ENCODE data around the gene STAB2.

The STAB2 gene

DNA sequence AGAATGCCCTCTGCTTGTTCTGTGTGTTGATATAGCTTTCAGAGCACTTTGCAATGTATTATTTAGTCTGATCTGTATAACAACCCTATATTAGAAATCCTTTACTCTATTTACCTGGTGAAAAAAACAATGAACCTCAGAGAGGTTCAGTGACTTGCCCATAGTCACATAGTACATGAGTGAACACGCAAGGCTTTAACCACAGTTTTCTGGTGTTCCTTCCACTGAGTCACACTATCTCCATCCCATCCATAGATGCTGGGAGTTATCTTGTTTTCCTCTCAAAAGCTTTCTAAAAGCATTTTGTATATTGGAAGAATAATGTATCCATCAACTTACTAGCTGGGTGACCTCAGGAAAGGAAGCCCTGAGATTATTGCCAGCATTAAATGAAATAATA, 149.5 kb downstream of the STAB2 start:
- H3K27ac ChIP-seq, result no peak overlapping the region
- TF ChIP-seq, protein P1, sequence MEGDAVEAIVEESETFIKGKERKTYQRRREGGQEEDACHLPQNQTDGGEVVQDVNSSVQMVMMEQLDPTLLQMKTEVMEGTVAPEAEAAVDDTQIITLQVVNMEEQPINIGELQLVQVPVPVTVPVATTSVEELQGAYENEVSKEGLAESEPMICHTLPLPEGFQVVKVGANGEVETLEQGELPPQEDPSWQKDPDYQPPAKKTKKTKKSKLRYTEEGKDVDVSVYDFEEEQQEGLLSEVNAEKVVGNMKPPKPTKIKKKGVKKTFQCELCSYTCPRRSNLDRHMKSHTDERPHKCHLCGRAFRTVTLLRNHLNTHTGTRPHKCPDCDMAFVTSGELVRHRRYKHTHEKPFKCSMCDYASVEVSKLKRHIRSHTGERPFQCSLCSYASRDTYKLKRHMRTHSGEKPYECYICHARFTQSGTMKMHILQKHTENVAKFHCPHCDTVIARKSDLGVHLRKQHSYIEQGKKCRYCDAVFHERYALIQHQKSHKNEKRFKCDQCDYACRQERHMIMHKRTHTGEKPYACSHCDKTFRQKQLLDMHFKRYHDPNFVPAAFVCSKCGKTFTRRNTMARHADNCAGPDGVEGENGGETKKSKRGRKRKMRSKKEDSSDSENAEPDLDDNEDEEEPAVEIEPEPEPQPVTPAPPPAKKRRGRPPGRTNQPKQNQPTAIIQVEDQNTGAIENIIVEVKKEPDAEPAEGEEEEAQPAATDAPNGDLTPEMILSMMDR (conservative IDR thresholded peaks at IDR 0.05; ENCODE audit: low read depth, low read length), result no peak
- no peaks in the 10 kb centered on the region for H3K4me1 ChIP-seq (ENCODE audit: low read depth, poor library complexity, severe bottlenecking)
- H2AFZ ChIP-seq (ENCODE audit: low read depth), result no peak overlapping the region
- H3K36me3 ChIP-seq (ENCODE audit: insufficient read depth), result no peaks in the 10 kb centered on the region
- no peak overlapping the region for H3K9ac ChIP-seq
- H3K27me3 ChIP-seq (ENCODE audit: insufficient read depth, low read depth), result no peaks in the 10 kb centered on the region
- no peaks in the 10 kb centered on the region for H3K79me2 ChIP-seq (ENCODE audit: insufficient read depth, low read depth)
- no peak overlapping the region for H3K4me3 ChIP-seq (IDR thresholded peaks at IDR 0.05; ENCODE audit: insufficient read depth, low read depth, low read length)
- no peaks in the 10 kb centered on the region for H4K20me1 ChIP-seq (ENCODE audit: insufficient read depth)
- no peak overlapping the region for H3K4me2 ChIP-seq

DNA sequence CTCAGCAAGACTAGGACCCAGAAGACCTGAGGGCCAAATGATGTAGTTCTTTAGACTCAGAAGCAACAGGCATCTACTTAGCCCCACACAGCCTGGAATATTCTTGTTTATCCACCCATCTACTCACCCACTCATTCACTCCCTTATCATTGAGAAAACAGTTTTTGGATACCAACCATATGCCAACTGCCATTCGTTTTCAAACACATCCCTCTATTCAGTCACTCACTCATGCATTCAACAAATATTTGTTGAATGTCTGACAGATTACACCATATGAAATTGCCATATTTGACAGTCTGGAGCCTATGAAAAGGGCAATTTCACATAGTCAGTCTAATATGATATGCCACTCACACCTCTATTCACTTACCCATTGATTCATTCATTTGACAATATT, 150.8 kb downstream of the STAB2 start:
- TF ChIP-seq, protein P1 (conservative IDR thresholded peaks at IDR 0.05; ENCODE audit: low read depth, low read length), result no peak
- Histone ChIP-seq H3K4me1 (ENCODE audit: low read depth, poor library complexity, severe bottlenecking) (no peaks in the 10 kb centered on the region), H3K9ac (no peak overlapping the region), H3K36me3 (ENCODE audit: insufficient read depth) (no peaks in the 10 kb centered on the region), H2AFZ (ENCODE audit: low read depth) (no peak overlapping the region), H3K79me2 (ENCODE audit: insufficient read depth, low read depth) (no peaks in the 10 kb centered on the region), H3K27ac (no peak overlapping the region), H4K20me1 (ENCODE audit: insufficient read depth) (no peaks in the 10 kb centered on the region), H3K4me3 (IDR thresholded peaks at IDR 0.05; ENCODE audit: insufficient read depth, low read depth, low read length) (no peak overlapping the region), H3K27me3 (ENCODE audit: insufficient read depth, low read depth) (no peaks in the 10 kb centered on the region), H3K4me2 (no peak overlapping the region)

DNA sequence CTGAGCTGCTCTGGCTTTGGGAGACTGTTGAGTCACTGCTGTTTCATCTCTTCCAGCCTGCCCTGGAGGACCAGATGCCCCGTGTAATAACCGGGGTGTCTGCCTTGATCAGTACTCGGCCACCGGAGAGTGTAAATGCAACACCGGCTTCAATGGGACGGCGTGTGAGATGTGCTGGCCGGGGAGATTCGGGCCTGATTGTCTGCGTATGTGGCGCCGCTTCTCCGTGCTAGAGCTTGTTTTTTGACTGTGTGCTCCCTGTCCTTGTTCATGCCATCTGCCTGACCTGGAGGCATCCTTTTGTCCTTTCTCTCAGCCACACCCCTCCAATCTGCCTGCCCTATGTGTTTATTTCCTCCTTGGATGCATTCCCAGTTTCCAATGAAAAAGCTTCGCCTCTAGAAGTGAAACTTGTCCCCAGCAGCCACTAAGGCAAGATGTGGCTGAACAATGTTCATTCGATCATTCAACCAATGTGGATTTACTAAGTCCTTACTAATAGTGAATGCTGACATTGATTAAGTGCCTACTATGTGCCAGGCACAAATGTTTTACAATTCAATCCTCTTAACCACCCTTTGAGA, 155.4 kb downstream of the STAB2 start:
- Histone ChIP-seq H2AFZ (ENCODE audit: low read depth) (no peak overlapping the region), H3K9ac (no peak overlapping the region), H3K4me1 (ENCODE audit: low read depth, poor library complexity, severe bottlenecking) (no peaks in the 10 kb centered on the region), H3K27me3 (ENCODE audit: insufficient read depth, low read depth) (no peaks in the 10 kb centered on the region), H3K27ac (no peak overlapping the region), H3K4me3 (IDR thresholded peaks at IDR 0.05; ENCODE audit: insufficient read depth, low read depth, low read length) (no peak overlapping the region), H3K36me3 (ENCODE audit: insufficient read depth) (no peaks in the 10 kb centered on the region), H3K4me2 (no peak overlapping the region), H4K20me1 (ENCODE audit: insufficient read depth) (no peaks in the 10 kb centered on the region), H3K79me2 (ENCODE audit: insufficient read depth, low read depth) (no peaks in the 10 kb centered on the region)
- TF ChIP-seq, protein P1 (conservative IDR thresholded peaks at IDR 0.05; ENCODE audit: low read depth, low read length), result no peak

GRCh38 chr12:103743788-103744187, 156.7 kb downstream of the STAB2 start:
- H3K79me2 ChIP-seq (ENCODE audit: insufficient read depth, low read depth), result no peaks in the 10 kb centered on the region
- TF ChIP-seq, protein P1 (conservative IDR thresholded peaks at IDR 0.05; ENCODE audit: low read depth, low read length), result no peak
- no peak overlapping the region for H2AFZ ChIP-seq (ENCODE audit: low read depth)
- H3K4me3 ChIP-seq (IDR thresholded peaks at IDR 0.05; ENCODE audit: insufficient read depth, low read depth, low read length), result no peak overlapping the region
- no peaks in the 10 kb centered on the region for H3K36me3 ChIP-seq (ENCODE audit: insufficient read depth)
- H3K9ac ChIP-seq, result no peak overlapping the region
- no peak overlapping the region for H3K27ac ChIP-seq
- no peaks in the 10 kb centered on the region for H4K20me1 ChIP-seq (ENCODE audit: insufficient read depth)
- no peak overlapping the region for H3K4me2 ChIP-seq
- no peaks in the 10 kb centered on the region for H3K4me1 ChIP-seq (ENCODE audit: low read depth, poor library complexity, severe bottlenecking)
- H3K27me3 ChIP-seq (ENCODE audit: insufficient read depth, low read depth), result no peaks in the 10 kb centered on the region

All from KMS-11 (cell line).